ENCODE results near the gene SERPINB1.

The SERPINB1 gene

DNA sequence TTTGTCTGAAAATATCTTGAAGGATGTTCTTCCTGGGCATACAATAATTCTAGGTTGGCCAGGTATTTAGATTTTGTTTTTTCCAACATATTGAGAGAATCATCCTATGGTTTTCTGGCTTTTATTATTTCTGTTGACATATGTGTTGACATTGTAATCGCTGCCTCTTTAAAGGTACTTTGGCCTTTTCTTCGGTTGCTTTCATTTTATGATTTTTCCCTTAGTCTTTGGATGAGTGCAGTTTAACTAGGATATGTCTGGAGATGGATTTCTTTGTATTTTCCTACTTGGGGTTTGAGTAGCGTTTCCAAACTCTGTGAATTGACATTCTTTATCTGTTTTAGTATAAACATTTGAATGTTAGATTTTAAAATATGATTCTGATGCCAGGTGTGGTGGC lies 11.5 kb downstream of the SERPINB1 start:
- no peak for DNase-seq
- H3K36me3 ChIP-seq = peaks cover 12% of the 10 kb centered on the region
- no peak overlapping the region for H3K4me3 ChIP-seq (ENCODE audit: low read depth, low read length)
- no peaks in the 10 kb centered on the region for H3K9me3 ChIP-seq (ENCODE audit: severe bottlenecking)
- no peak overlapping the region for H3K27ac ChIP-seq
- no peak for TF ChIP-seq CTCF (IDR thresholded peaks at IDR 0.05; ENCODE audit: low read depth, low read length)
- no peaks in the 10 kb centered on the region for H3K27me3 ChIP-seq (ENCODE audit: insufficient read depth, low read depth, severe bottlenecking)

GRCh38 chr6:2829253-2829652 lies 12.4 kb downstream of the SERPINB1 start:
- no peak overlapping the region for H3K27ac ChIP-seq
- no peak for DNase-seq
- TF ChIP-seq CTCF (IDR thresholded peaks at IDR 0.05; ENCODE audit: low read depth, low read length) = no peak

DNA sequence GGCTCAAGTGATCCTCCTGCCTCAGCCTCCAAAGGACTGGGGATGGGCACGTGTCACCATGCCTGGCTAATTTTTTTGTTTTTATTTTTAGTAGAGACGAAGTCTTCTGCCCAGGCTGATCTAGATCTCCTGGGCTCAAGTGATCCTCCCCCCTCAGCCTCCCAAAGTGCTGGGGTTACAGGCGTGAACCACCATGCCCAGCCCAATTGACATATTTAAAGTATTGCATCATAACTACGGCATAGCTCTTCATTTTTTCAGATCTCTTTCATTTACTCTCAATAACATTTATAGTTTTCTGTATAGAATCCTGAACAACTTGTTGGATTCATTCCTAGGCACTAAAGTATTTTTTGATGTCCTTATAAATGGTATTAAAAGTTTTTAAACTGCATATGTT lies 13.0 kb downstream of the SERPINB1 start:
- TF ChIP-seq CTCF (IDR thresholded peaks at IDR 0.05; ENCODE audit: low read depth, low read length) = no peak
- Histone ChIP-seq H3K4me3 (ENCODE audit: low read depth, low read length) (no peak overlapping the region), H3K27me3 (ENCODE audit: insufficient read depth, low read depth, severe bottlenecking) (no peaks in the 10 kb centered on the region), H3K27ac (no peak overlapping the region), H3K9me3 (ENCODE audit: severe bottlenecking) (no peaks in the 10 kb centered on the region), H3K36me3 (peaks cover under 1% of the 10 kb centered on the region; the same call in 1 of the 2 replicates)
- DNase-seq = no peak

More at GRCh38 chr6:2829253-2829652, 12.4 kb downstream of the SERPINB1 start:
- Histone ChIP-seq H3K36me3 (peaks cover 4% of the 10 kb centered on the region; the same call in 1 of the 2 replicates), H3K9me3 (ENCODE audit: severe bottlenecking) (no peaks in the 10 kb centered on the region), H3K4me3 (ENCODE audit: low read depth, low read length) (no peak overlapping the region), H3K27me3 (ENCODE audit: insufficient read depth, low read depth, severe bottlenecking) (no peaks in the 10 kb centered on the region)

DNA sequence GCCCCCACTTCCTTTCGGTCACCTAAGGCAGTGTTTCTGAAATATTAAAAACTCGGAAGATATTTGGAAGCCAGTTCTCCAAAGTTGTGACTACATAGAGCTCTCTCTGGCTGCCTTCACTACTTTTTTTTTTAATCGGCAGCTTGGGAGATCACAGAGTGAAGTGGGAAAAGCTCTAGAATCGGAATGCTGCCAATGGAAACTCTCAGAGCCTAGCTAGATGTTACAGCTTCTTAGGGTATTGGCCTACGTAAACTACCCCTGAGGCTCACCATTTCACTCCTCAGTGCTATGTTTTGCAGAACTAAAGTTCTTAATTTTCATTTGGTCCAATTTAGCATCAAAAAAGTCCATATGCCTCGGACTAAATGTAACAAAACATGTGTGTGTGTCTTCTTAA lies 14.5 kb downstream of the SERPINB1 start:
- DNase-seq = no peak
- no peaks in the 10 kb centered on the region for H3K27me3 ChIP-seq (ENCODE audit: insufficient read depth, low read depth, severe bottlenecking)
- H3K27ac ChIP-seq = no peak overlapping the region
- no peaks in the 10 kb centered on the region for H3K36me3 ChIP-seq
- no peak overlapping the region for H3K4me3 ChIP-seq (ENCODE audit: low read depth, low read length)
- no peak for TF ChIP-seq CTCF (IDR thresholded peaks at IDR 0.05; ENCODE audit: low read depth, low read length)
- no peaks in the 10 kb centered on the region for H3K9me3 ChIP-seq (ENCODE audit: severe bottlenecking)

DNA sequence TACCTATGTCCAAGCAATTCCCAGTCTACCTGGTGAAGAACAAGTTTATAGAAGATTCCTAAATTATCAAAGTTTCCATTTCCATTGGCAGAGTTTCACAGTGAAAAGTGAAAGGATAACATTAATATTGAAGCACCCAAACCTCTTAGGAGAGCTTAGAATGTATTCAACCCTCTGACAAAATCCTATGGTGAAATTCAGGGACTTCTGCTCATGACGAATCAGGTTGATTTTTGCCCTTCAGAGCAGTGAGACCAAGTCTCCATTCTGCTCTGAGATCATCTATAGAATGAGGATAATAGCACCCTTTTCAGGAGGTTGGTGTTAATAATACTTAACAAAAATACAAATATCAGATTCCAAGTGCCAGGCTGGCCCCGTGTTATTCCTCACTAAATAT lies 15.5 kb downstream of the SERPINB1 start:
- Histone ChIP-seq H3K4me3 (ENCODE audit: low read depth, low read length) (no peak overlapping the region), H3K27ac (no peak overlapping the region), H3K36me3 (no peaks in the 10 kb centered on the region), H3K9me3 (ENCODE audit: severe bottlenecking) (no peaks in the 10 kb centered on the region), H3K27me3 (ENCODE audit: insufficient read depth, low read depth, severe bottlenecking) (no peaks in the 10 kb centered on the region)
- DNase-seq = no peak
- TF ChIP-seq CTCF (IDR thresholded peaks at IDR 0.05; ENCODE audit: low read depth, low read length) = no peak

DNA sequence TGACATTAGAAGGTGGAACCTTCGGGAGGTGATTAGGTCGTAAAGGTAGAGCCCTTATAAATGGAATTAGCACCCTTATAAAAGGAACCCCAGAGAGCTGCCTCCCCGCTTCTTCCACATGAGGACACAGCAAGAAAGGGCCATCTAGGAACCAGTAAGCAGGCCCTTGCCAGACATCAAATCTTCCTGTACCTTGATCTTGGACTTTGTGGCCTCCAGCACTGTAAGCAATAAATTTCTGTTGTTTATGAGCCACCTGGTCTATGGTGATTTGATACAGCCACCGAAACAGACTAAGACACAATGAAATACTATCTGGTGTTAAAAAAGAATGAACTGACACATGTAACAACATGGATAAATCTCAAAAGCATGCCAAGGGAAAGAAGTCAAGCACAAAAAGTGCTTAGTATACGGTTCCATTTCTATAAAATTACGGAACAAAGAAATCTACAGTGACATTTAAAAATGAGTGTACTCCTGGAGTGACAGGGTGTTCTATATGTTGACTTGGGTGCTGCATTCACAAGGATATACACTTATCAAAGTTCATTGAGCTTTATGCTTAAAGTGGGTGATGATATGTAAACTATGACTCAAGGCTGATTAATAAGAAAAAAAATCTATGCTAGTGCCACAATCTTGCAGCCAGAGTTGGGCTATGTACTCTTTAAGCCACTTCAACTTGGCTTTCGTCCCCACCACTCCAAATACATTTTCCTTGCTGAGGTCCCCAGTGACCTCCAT lies 18.4 kb downstream of the SERPINB1 start:
- no peaks in the 10 kb centered on the region for H3K27me3 ChIP-seq (ENCODE audit: insufficient read depth, low read depth, severe bottlenecking)
- no peak for TF ChIP-seq CTCF (IDR thresholded peaks at IDR 0.05; ENCODE audit: low read depth, low read length)
- no peak overlapping the region for H3K27ac ChIP-seq
- H3K4me3 ChIP-seq (ENCODE audit: low read depth, low read length) = no peak overlapping the region
- H3K9me3 ChIP-seq (ENCODE audit: severe bottlenecking) = no peaks in the 10 kb centered on the region
- H3K36me3 ChIP-seq = no peaks in the 10 kb centered on the region
- no peak for DNase-seq
